Heart left ventricle (tissue), 16 donors: Measurements from ENCODE around the gene HIPK2. TPM values are rescaled to one million over a fixed set of nuclear protein-coding genes. Genes with fewer than 3 reads are reported as not detected.

Experiments used
- ATAC-seq, 4 donors: fragments of 200-7000 bp; cut with Tn5 transposase; one replicate each; pipeline ENCODE4 v1.9.1; 2020 to 2022; ENCODE audit warnings: moderate library complexity in 4 of 4, mild to moderate bottlenecking in 3 of 4, moderate number of reproducible peaks in 1 of 4
- DNase-seq, 5 donors: peaks; one replicate each; pipeline ENCODE4 v3.0.0-alpha.2; 2020
- H3K27ac ChIP-seq, 12 donors: fragments of 200-600 bp; sonication (generic) in 4 of 12; one replicate each; pipeline versions ENCODE4 v1.5.0 to v1.8.0; 2016 to 2022; ENCODE audit warnings: mild to moderate bottlenecking in 2 of 12
- H3K27me3 ChIP-seq, 9 donors: fragments of 200-600 bp; sonication (generic) in 2 of 9; one replicate each; pipeline versions ENCODE4 v1.5.1 to v1.8.0; 2016 to 2022; ENCODE audit warnings: mild to moderate bottlenecking in 3 of 9
- H3K36me3 ChIP-seq, 9 donors: fragments of 200-600 bp; sonication (generic) in 2 of 9; one replicate each; pipeline versions ENCODE4 v1.5.0 to v1.8.0; 2018 to 2022; ENCODE audit warnings: mild to moderate bottlenecking in 2 of 9
- H3K4me1 ChIP-seq, 12 donors: fragments of 200-600 bp; sonication (generic) in 4 of 12; one replicate each; pipeline versions ENCODE4 v1.5.0 to v1.8.0; 2016 to 2022; ENCODE audit warnings: mild to moderate bottlenecking in 3 of 12
- H3K4me3 ChIP-seq, 12 donors: fragments of 200-600 bp; sonication (generic) in 4 of 12; one replicate each; pipeline versions ENCODE4 v1.5.0 to v1.8.0; 2017 to 2022; ENCODE audit warnings: mild to moderate bottlenecking in 9 of 12, moderate library complexity in 4 of 12
- H3K9me3 ChIP-seq, 12 donors: fragments of 200-600 bp; sonication (generic) in 4 of 12; one replicate each; pipeline versions ENCODE4 v1.5.0 to v1.8.0; 2016 to 2022; ENCODE audit warnings: mild to moderate bottlenecking in 1 of 12
- POLR2A ChIP-seq, 2 donors: fragments of 450-650 bp; IDR thresholded peaks; one replicate each; pipeline ENCODE4 v1.6.1; 2017; ENCODE audit warnings: antibody characterized with exemption in 2 of 2, mild to moderate bottlenecking in 2 of 2, moderate library complexity in 2 of 2
- WGBS, 4 donors: extraction: QIAGEN DNeasy Blood & Tissue Kit in 2 of 4; methylation state at CpG; one replicate each; pipeline versions ENCODE4 v1.1.5 to v1.1.7; 2013 to 2018; 5-methylcytosine and 5-hydroxymethylcytosine counted together
- intact Hi-C, 10 donors: fragments of 100-400 bp; cut with DNase I; formaldehyde crosslinking; loops; one replicate each; pipeline versions ENCODE4 v1.11.1 to v1.14.2; 2022
- polyA plus RNA-seq, 2 donors: library from polyadenylated mRNA; stranded (reverse); fragments of 200-250 nt; gene quantifications; one replicate each; pipeline ENCODE4 v1.2.3, GENCODE V29; 2013
- total RNA-seq, 9 donors: library from RNA; depleted of rRNA in 2 of 9; stranded (reverse); fragments of >200 nt in 2 of 9; fragmentation: NEBNext Ultra II Directional in 3 of 9; extraction: Animal tissue kit (Norgen Biotek cat#: 25700) in 3 of 9; gene quantifications; one replicate each; pipeline versions ENCODE4 v1.1.0 to v1.2.4, GENCODE V29; 2016 to 2023
- TF ChIP-seq, protein P1 (sequence below), 12 donors: fragments of 200-600 bp; sonication (generic) in 4 of 12; IDR thresholded peaks; one replicate each; pipeline versions ENCODE4 v1.5.0 to v1.8.0; 2018 to 2022; ENCODE audit warnings: antibody characterized with exemption in 12 of 12, mild to moderate bottlenecking in 5 of 12
- donor health status: ischemic (EF 13 %, LVEDD 7.1; RV severe dilation, severe dysfunction).
- donor health status: healthy with polysubstance abuse.
- donor health status: DM: no; HTN: yes; CAD: no.
- donor health status: DM: no; HTN: no; CAD: no.
- donor health status: ischemic (EF 25% LVEDD 6.9; RV normal size, moderate dysfunction).
- donor health status: ischemic (EF 25% LVEDD 5.7; RV mildly dilated, moderate dysfunction).
- donor health status: healthy.
- donor health status: DM: yes; HTN: yes; CAD: no.
- donor health status: ischemic (EF 35%, LVEDD 5.7; RV mildly dilated, moderate dysfunction).
- donor health status: nonischemic (EF 11% LVEDD 7.7; RV severe dilation, severe dysfunction).
- donor health status: DM: yes; HTN: yes; CAD: no.
- donor health status: PGD.
- donor health status: ischemic (EF 29% LVEDD 5.4; RV normal size, mild dysfunction).
- donor health status: nonischemic (EF 23%, LVEDD 6.1; RV moderate dilation, normal function).

HIPK2 gene
- total and polyA plus RNA-seq, 11 donors = 43.2 to 244 (median 143) TPM

DNA sequence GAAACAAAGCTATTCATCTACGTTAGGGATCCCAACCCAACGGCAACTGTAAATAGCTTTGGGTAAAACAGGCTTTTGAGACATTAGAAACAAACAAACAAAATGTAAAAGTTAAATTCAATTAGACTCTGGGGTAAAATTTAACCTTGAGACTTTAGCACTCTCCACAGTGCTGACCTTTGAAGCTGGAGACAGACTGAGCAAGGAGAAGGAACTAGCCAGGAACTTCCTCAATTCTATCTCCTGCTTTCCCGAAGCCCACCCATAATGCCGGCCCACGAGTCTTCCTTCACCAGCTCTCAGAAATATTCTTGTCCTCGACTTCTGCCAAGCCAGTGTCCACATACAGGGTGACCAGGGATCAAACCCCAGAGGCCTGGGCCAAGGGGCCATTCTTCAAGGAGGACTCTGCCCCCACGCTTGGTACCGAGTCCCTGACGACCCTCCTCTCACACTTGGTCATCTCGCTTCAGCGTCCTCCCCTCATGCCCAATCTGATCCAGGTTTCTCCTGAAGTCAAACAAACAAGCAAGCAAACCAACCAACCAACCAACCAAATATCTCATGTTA lies 114.1 kb downstream of the HIPK2 start:
- intact Hi-C loops = no loop called here
- peaks cover 20 to 78% (median 50%) of the 10 kb centered on the region in 12 donors for H3K4me1 ChIP-seq

DNA sequence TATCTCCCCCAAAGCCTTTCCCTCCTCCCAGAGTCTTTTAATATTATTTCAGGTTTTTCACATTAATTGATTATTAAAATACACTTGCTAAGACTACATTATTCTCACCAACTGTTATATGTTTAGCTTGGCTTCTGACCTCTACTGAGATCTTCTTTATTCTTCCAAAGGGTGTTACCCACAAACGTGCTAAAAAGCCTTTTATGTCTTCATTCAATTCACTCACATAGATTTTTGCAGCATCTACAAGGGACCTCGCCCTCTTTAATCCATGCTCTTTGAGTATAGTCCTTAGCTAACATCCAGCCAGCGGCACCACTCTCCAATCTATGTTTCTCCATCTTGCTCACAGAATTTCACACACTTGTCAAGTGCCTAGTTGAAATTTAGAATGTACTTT lies 115.9 kb downstream of the HIPK2 start:
- Histone ChIP-seq H3K36me3 (no peaks in the 10 kb centered on the region), H3K9me3 (no peaks in the 10 kb centered on the region), H3K4me3 (no peak overlapping the region), H3K27me3 (no peaks in the 10 kb centered on the region), H3K4me1 (peaks cover 21 to 95% (median 61%) of the 10 kb centered on the region in 12 donors), H3K27ac (peak overlapping the region in 1 of 12 donors; percentile 48)
- ATAC-seq (no peak), DNase-seq (no peak)
- TF ChIP-seq, protein P1, sequence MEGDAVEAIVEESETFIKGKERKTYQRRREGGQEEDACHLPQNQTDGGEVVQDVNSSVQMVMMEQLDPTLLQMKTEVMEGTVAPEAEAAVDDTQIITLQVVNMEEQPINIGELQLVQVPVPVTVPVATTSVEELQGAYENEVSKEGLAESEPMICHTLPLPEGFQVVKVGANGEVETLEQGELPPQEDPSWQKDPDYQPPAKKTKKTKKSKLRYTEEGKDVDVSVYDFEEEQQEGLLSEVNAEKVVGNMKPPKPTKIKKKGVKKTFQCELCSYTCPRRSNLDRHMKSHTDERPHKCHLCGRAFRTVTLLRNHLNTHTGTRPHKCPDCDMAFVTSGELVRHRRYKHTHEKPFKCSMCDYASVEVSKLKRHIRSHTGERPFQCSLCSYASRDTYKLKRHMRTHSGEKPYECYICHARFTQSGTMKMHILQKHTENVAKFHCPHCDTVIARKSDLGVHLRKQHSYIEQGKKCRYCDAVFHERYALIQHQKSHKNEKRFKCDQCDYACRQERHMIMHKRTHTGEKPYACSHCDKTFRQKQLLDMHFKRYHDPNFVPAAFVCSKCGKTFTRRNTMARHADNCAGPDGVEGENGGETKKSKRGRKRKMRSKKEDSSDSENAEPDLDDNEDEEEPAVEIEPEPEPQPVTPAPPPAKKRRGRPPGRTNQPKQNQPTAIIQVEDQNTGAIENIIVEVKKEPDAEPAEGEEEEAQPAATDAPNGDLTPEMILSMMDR (IDR thresholded peaks at IDR 0.05) = no peak
- TF ChIP-seq POLR2A (IDR thresholded peaks at IDR 0.05) = no peak
- WGBS, 4 donors = 82 to 87% (median 83%) methylated on average over 3 of the region's 3 CpGs
- intact Hi-C loops = no loop called here

More for the DNA sequence above, 114.1 kb downstream of the HIPK2 start:
- Histone ChIP-seq H3K4me3 (no peak overlapping the region), H3K9me3 (no peaks in the 10 kb centered on the region), H3K36me3 (no peaks in the 10 kb centered on the region), H3K27ac (peak overlapping the region in 3 of 12 donors; percentile 22 to 43 (median 25)), H3K27me3 (no peaks in the 10 kb centered on the region)
- ATAC-seq = no peak
- WGBS, 4 donors = 90 to 97% (median 92%) methylated on average over 11 of the region's 11 CpGs
- DNase-seq = no peak
- no peak for TF ChIP-seq POLR2A (IDR thresholded peaks at IDR 0.05)
- TF ChIP-seq, protein P1 (IDR thresholded peaks at IDR 0.05) = no peak

DNA sequence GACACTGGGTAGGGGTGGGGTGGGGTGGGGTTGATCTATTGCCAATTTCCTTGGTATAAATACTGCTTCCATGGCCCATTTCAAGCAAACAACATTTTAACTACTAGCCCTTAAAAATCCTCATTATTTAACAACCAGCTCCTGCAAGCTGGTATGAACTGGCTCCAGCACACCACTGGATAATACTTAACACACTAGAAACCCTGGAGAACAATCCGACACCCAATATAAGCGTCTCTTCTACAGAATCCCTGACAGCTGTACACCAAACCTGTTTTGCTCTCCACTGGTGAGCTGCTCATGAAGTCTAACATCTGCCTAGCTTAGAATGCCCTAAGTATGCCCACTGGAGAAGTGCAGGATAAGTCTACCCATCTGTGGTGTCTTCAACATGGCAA lies 116.8 kb downstream of the HIPK2 start:
- H3K4me3 ChIP-seq = no peak overlapping the region
- no peak for ATAC-seq
- intact Hi-C loops = no loop called here
- no peak for DNase-seq
- H3K4me1 ChIP-seq = peaks cover 21 to 97% (median 67%) of the 10 kb centered on the region in 12 donors
- TF ChIP-seq POLR2A (IDR thresholded peaks at IDR 0.05) = no peak
- TF ChIP-seq, protein P1 (IDR thresholded peaks at IDR 0.05) = no peak
- peak overlapping the region in 9 of 12 donors; percentile 20 to 83 (median 60) for H3K27ac ChIP-seq
- 77 to 98% (median 92%) methylated on average over 2 of the region's 2 CpGs for WGBS, 4 donors
- no peaks in the 10 kb centered on the region for H3K9me3 ChIP-seq
- H3K27me3 ChIP-seq = no peaks in the 10 kb centered on the region
- H3K36me3 ChIP-seq = no peaks in the 10 kb centered on the region

DNA sequence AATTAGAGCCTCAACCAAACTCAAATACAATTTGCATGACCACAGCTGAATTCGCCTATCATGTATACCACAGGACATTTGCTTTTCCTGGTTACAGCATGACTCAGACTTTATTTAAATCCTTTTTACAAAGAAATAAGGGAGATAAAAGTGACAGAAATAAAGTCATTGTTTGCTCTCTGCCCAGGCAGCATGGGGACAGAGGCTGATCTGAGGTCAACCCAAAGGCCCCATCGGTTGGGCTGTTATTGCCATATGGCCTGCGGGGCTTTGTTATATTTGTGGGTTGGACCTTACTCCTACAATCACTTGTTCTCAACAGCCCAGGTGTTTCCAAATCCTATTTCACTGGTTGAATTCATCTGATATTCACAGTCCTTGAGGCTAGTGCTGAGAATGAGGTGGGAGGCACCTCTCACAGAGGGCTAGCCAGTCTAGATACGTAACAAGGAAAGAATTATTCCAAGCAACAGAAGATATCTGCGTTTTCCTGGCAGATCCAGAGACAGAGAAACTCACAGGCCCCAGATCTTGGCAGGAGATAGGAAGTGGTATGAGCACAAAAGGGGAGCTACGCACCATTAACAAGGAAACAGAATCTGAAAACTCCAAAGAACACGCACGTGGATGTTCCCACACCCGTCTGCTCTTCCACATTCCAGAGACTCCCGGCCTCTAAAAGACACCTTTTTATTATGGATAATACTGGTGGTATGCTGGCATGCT lies 117.3 kb downstream of the HIPK2 start:
- WGBS, 4 donors = 46 to 65% (median 51%) methylated on average over 10 of the region's 10 CpGs
- ATAC-seq (peak; percentile 10 to 58 (median 21)), DNase-seq (no peak)
- TF ChIP-seq POLR2A (IDR thresholded peaks at IDR 0.05) = no peak
- TF ChIP-seq, protein P1 (IDR thresholded peaks at IDR 0.05) = no peak
- Histone ChIP-seq H3K4me1 (peaks cover 21 to 97% (median 72%) of the 10 kb centered on the region in 12 donors), H3K9me3 (no peaks in the 10 kb centered on the region), H3K36me3 (no peaks in the 10 kb centered on the region), H3K27me3 (no peaks in the 10 kb centered on the region), H3K4me3 (no peak overlapping the region), H3K27ac (peak overlapping the region in 11 of 12 donors; percentile 27 to 83 (median 60))
- intact Hi-C loops = no loop called here
